G401.6 (cell line): ENCODE results near the gene DYNLT2.
"Not testable (repeated sequence)": the region's sequence is repeated elsewhere in the genome, so short reads cannot be mapped to it uniquely, and the experiment has no call there.

Experiments
- FAIRE-seq: peaks from 2 replicates; lab custom pipeline; 2012; peaks lifted over from hg19 to GRCh38; lab: Jason Lieb, UNC

DYNLT2 gene

GRCh38 chr6:169697115-169697514 lies 54.3 kb downstream of the DYNLT2 start:
- not testable (repeated sequence) for FAIRE-seq

- no peak for FAIRE-seq
Measured at GRCh38 chr6:169695131-169695530, 56.2 kb downstream of the DYNLT2 start.

GRCh38 chr6:169692516-169692915 lies 58.9 kb downstream of the DYNLT2 start:
- FAIRE-seq, result no peak

- FAIRE-seq, result no peak
Measured at GRCh38 chr6:169691260-169691659, 60.1 kb downstream of the DYNLT2 start.
